CD4-positive, alpha-beta T cell (primary cell): ENCODE results near the gene TRERF1. TPM values are rescaled to one million over a fixed set of nuclear protein-coding genes. Genes with fewer than 3 reads are reported as not detected.

ENCODE experiments used
- ATAC-seq: fragments of 200-7000 bp; cut with Tn5 transposase; one replicate; pipeline ENCODE4 v1.10.0; 2022; ENCODE audit warnings: mild to moderate bottlenecking; ENCODE audit not compliant: poor library complexity
- CTCF ChIA-PET: fragments of 350-600 bp; sonication (Branson Sonifier 250); formaldehyde crosslinking; loops from one replicate; lab custom pipeline; 2021; ENCODE audit warnings: antibody characterized with exemption, inconsistent platforms; lab: Charles Lee
- POLR2A ChIA-PET: fragments of 350-600 bp; sonication (Branson Sonifier 250); formaldehyde crosslinking; loops from one replicate; lab custom pipeline; 2021; ENCODE audit warnings: antibody characterized with exemption, inconsistent platforms; lab: Charles Lee
- DNase-seq, 14 experiments: peaks; one replicate each; pipeline ENCODE4 v3.0.0-alpha.2; 2013 to 2020; ENCODE audit warnings: mixed read lengths in 2 of 14
- H3K27ac ChIP-seq, 2 donors: one replicate each; pipeline versions ENCODE4 v1.5.1 to v1.7.0; 2013; ENCODE audit warnings: low read length in 2 of 2, low read depth in 1 of 2, mild to moderate bottlenecking in 1 of 2
- H3K27me3 ChIP-seq, 2 experiments: 1 replicate in 1 of 2; 2 replicates in 1 of 2; pipeline versions ENCODE4 v1.6.1 to v1.7.0; 2013; ENCODE audit warnings: low read length in 2 of 2, control low read depth in 1 of 2, mild to moderate bottlenecking in 1 of 2, moderate library complexity in 1 of 2; ENCODE audit not compliant: insufficient read depth in 2 of 2, control insufficient read depth in 1 of 2
- H3K36me3 ChIP-seq: one replicate; pipeline ENCODE4 v1.6.1; 2013; ENCODE audit warnings: low read length, control low read depth; ENCODE audit not compliant: insufficient read depth
- H3K4me1 ChIP-seq: one replicate; pipeline ENCODE4 v1.6.1; 2013; ENCODE audit warnings: low read length, control low read depth; ENCODE audit not compliant: insufficient read depth
- H3K4me3 ChIP-seq: one replicate; pipeline ENCODE4 v1.5.1; 2013; ENCODE audit warnings: mild to moderate bottlenecking, low read length, moderate library complexity
- H3K9me3 ChIP-seq, 2 experiments: 1 replicate in 1 of 2; 2 replicates in 1 of 2; pipeline versions ENCODE4 v1.6.1 to v1.7.0; 2013; ENCODE audit warnings: low read length in 2 of 2, mild to moderate bottlenecking in 2 of 2, control low read depth in 1 of 2, moderate library complexity in 1 of 2; ENCODE audit not compliant: control insufficient read depth in 1 of 2, insufficient read depth in 1 of 2
- H3K27ac Mint-ChIP-seq: one replicate; pipeline ENCODE4 v1.8.0; 2020; ENCODE audit warnings: mixed read lengths
- H3K27me3 Mint-ChIP-seq: one replicate; pipeline ENCODE4 v1.8.0; 2021; ENCODE audit warnings: mixed read lengths
- H3K36me3 Mint-ChIP-seq: one replicate; pipeline ENCODE4 v1.8.0; 2021; ENCODE audit warnings: low read depth, mixed read lengths
- H3K4me1 Mint-ChIP-seq: one replicate; pipeline ENCODE4 v1.8.0; 2021; ENCODE audit warnings: low read depth, mixed read lengths
- H3K4me3 Mint-ChIP-seq: one replicate; pipeline ENCODE4 v1.8.0; 2020; ENCODE audit warnings: mild to moderate bottlenecking, mixed read lengths
- H3K9me3 Mint-ChIP-seq: one replicate; pipeline ENCODE4 v1.8.0; 2020; ENCODE audit warnings: mixed read lengths
- intact Hi-C, 2 experiments: fragments of 100-400 bp; cut with DNase I in 1 of 2; cut with micrococcal nuclease in 1 of 2; formaldehyde crosslinking; loops; one replicate each; pipeline versions ENCODE4 v1.15.1 to v1.9.0; 2023 to 2025; cut with DNase I, micrococcal nuclease
- total RNA-seq, 174 experiments: library from RNA in 2 of 174; stranded (reverse) in 2 of 174; gene quantifications; one replicate each; pipeline ENCODE4 v1.2.3 and lab custom pipeline; 2021 to 2026
- TF ChIP-seq, protein P1 (sequence below): fragments of 200-600 bp; IDR thresholded peaks from one replicate; pipeline ENCODE4 v1.8.0; 2022; ENCODE audit warnings: antibody characterized with exemption, mild to moderate bottlenecking

The TRERF1 gene
- total RNA-seq, 2 experiments from 2014 or later, result 31.0 to 31.7 TPM

DNA sequence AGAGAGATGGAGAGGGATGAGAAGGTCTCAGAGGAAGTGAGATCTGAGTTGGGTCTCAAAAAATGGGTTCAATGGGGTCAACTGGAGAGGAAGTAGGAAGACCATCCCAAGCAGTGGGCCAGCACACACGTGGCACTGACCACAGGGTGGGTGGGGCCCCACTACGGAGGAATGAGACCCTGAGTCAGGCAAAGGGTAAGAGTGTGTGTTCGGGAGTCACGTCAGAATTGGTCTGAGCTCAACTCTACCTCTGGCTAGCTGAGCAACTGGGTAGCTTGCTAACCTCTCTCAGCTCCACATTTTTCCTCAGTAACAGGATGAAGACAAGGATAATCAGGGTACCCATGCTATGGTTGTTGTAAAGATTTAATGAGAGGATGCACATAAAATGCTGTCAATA is 79.0 kb downstream of the TRERF1 start:
- H3K4me3 ChIP-seq, result no peak overlapping the region
- ChIA-PET POLR2A (interaction anchor here (3.3 kb wide), 1 partner anchor 17 kb away, joined by 34 read pairs; no protein-coding TSS in a partner anchor), CTCF (no interaction called here)
- DNase-seq (peak in 1 of 14 experiments; percentile 50), ATAC-seq (no peak)
- no peaks in the 10 kb centered on the region for H3K27me3 ChIP-seq
- TF ChIP-seq, protein P1, sequence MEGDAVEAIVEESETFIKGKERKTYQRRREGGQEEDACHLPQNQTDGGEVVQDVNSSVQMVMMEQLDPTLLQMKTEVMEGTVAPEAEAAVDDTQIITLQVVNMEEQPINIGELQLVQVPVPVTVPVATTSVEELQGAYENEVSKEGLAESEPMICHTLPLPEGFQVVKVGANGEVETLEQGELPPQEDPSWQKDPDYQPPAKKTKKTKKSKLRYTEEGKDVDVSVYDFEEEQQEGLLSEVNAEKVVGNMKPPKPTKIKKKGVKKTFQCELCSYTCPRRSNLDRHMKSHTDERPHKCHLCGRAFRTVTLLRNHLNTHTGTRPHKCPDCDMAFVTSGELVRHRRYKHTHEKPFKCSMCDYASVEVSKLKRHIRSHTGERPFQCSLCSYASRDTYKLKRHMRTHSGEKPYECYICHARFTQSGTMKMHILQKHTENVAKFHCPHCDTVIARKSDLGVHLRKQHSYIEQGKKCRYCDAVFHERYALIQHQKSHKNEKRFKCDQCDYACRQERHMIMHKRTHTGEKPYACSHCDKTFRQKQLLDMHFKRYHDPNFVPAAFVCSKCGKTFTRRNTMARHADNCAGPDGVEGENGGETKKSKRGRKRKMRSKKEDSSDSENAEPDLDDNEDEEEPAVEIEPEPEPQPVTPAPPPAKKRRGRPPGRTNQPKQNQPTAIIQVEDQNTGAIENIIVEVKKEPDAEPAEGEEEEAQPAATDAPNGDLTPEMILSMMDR, result no peak
- H3K9me3 Mint-ChIP-seq, result peaks cover 3% of the 10 kb centered on the region
- H3K36me3 Mint-ChIP-seq, result peaks cover 4% of the 10 kb centered on the region
- peaks cover 59% of the 10 kb centered on the region for H3K4me1 ChIP-seq
- intact Hi-C loops, result no loop called here
- peak overlapping the region; percentile 93 for H3K27ac Mint-ChIP-seq
- no peaks in the 10 kb centered on the region for H3K9me3 ChIP-seq
- H3K4me1 Mint-ChIP-seq, result peaks cover 70% of the 10 kb centered on the region
- no peak overlapping the region for H3K4me3 Mint-ChIP-seq
- no peak overlapping the region for H3K27ac ChIP-seq
- H3K36me3 ChIP-seq, result no peaks in the 10 kb centered on the region
- H3K27me3 Mint-ChIP-seq, result no peaks in the 10 kb centered on the region

DNA sequence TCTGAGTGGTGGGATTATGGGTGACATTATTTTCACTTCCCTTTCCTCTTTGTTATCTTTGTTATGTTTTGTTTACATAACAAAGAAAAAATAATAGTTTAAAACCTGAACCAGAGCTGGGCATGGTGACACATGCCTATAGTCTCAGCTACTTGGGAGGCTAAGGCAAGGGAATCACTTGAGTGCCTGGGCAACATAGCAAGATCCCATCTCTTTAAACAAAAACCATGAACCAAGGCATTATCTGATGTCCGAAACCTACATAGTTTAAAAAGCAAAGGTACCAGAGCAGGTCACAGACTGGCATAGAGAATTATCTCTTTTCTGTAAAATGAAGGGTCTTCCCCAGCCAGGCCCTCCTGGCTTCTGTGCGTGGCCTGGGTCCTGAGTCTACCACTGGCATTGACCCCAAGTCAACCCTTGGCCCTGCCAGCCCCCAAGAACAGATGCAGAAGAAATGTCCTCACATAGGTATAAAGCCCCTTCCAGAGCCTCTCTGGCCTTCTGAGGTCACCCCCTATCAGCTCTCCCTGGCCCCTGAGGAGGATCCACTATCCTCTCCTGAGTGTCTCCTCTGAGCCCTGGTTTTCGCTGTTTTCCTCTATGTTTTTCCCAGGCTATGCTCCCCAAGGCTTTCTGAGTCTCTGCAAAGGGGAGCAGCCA is 81.3 kb downstream of the TRERF1 start:
- no peaks in the 10 kb centered on the region for H3K36me3 ChIP-seq
- peaks cover 78% of the 10 kb centered on the region for H3K4me1 ChIP-seq
- no peaks in the 10 kb centered on the region for H3K27me3 ChIP-seq
- peaks cover 74% of the 10 kb centered on the region for H3K4me1 Mint-ChIP-seq
- no peak overlapping the region for H3K4me3 Mint-ChIP-seq
- POLR2A ChIA-PET, result interaction anchor here (1.4 kb wide), 1 partner anchor 82 kb away, joined by 4 read pairs; the partner anchor contains the start of gene TRERF1
- H3K36me3 Mint-ChIP-seq, result no peaks in the 10 kb centered on the region
- CTCF ChIA-PET, result no interaction called here
- H3K9me3 Mint-ChIP-seq, result peaks cover 3% of the 10 kb centered on the region
- ATAC-seq (no peak), DNase-seq (no peak)
- TF ChIP-seq, protein P1, result no peak
- H3K27me3 Mint-ChIP-seq, result no peaks in the 10 kb centered on the region
- H3K4me3 ChIP-seq, result no peak overlapping the region
- peak overlapping the region; percentile 94 for H3K27ac Mint-ChIP-seq
- no peaks in the 10 kb centered on the region for H3K9me3 ChIP-seq
- intact Hi-C loops, result no loop called here
- H3K27ac ChIP-seq, result no peak overlapping the region

DNA sequence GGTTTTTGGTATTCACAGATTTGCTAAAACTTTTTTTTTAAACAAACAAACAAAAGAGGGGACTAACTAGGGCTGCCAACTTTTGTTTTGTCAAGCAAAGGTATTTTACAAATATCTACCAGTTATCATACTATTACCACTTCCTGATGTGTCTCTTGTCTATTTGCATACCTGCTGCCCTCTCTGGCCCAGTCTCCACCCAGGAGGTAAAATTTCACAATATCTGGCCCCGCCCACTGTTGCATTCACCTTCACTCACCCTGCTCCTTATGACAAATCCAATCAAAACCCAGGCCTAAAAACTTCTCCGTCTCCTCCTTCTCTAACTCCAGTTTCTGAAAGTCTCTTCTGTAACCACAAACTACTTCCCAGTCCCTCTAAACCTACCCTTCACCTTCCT is 82.2 kb downstream of the TRERF1 start:
- Histone ChIP-seq H3K9me3 (no peaks in the 10 kb centered on the region), H3K27me3 (no peaks in the 10 kb centered on the region), H3K36me3 (no peaks in the 10 kb centered on the region), H3K4me1 (peaks cover 81% of the 10 kb centered on the region), H3K4me3 (no peak overlapping the region), H3K27ac (no peak overlapping the region)
- CTCF ChIA-PET, result no interaction called here
- H3K27ac Mint-ChIP-seq, result peak overlapping the region; percentile 94
- H3K4me3 Mint-ChIP-seq, result peak overlapping the region; percentile 73
- peaks cover 3% of the 10 kb centered on the region for H3K9me3 Mint-ChIP-seq
- H3K36me3 Mint-ChIP-seq, result peaks cover under 1% of the 10 kb centered on the region
- DNase-seq, result peak in 5 of 14 experiments; percentile 19 to 68 (median 54)
- TF ChIP-seq, protein P1, result no peak
- intact Hi-C loops, result loop anchor here in 1 of 2 experiments (5.0 kb wide), 2 partner anchors 48 to 83 kb away; partner anchors contain the start of gene TRERF1
- no peak for ATAC-seq
- POLR2A ChIA-PET, result interaction anchor here (3.7 kb wide), 1 partner anchor 21 kb away, joined by 60 read pairs; no protein-coding TSS in a partner anchor
- H3K4me1 Mint-ChIP-seq, result peaks cover 77% of the 10 kb centered on the region
- H3K27me3 Mint-ChIP-seq, result no peaks in the 10 kb centered on the region
